Spleen (tissue), 11 donors: ENCODE measurements around the gene CALN1. TPM values are rescaled to one million over a fixed set of nuclear protein-coding genes. Genes with fewer than 3 reads are reported as not detected.
"Not testable (repeated sequence)": the region's sequence is repeated elsewhere in the genome, so short reads cannot be mapped to it uniquely, and the experiment has no call there.

Source experiments
- DNase-seq: peaks from one replicate; pipeline ENCODE4 v3.0.0-alpha.2; 2020
- H3K27ac ChIP-seq, 8 donors: fragments of 200-600 bp; sonication (generic) in 7 of 8; 1 replicate in 4 of 8; 2 replicates in 4 of 8; pipeline versions ENCODE4 v1.5.0 to v1.8.0; 2016 to 2021; ENCODE audit warnings: inconsistent platforms in 4 of 8, mild to moderate bottlenecking in 4 of 8, moderate library complexity in 1 of 8
- H3K27me3 ChIP-seq, 7 donors: fragments of 200-600 bp; sonication (generic) in 6 of 7; replicated peaks in 1 of 7; 1 replicate in 4 of 7; 2 replicates in 3 of 7; pipeline versions ENCODE4 v1.5.0 to v1.8.0; 2016 to 2021; ENCODE audit warnings: inconsistent platforms in 3 of 7, mild to moderate bottlenecking in 1 of 7
- H3K36me3 ChIP-seq, 6 donors: fragments of 200-600 bp; sonication (generic) in 5 of 6; 1 replicate in 4 of 6; 2 replicates in 2 of 6; pipeline versions ENCODE4 v1.5.0 to v1.8.0; 2016 to 2021; ENCODE audit warnings: inconsistent platforms in 2 of 6
- H3K4me1 ChIP-seq, 6 donors: fragments of 200-600 bp; sonication (generic) in 5 of 6; 1 replicate in 3 of 6; 2 replicates in 3 of 6; pipeline versions ENCODE4 v1.5.0 to v1.8.0; 2016 to 2021; ENCODE audit warnings: inconsistent platforms in 3 of 6
- H3K4me3 ChIP-seq, 8 donors: fragments of 200-600 bp; sonication (generic) in 7 of 8; 1 replicate in 4 of 8; 2 replicates in 4 of 8; pipeline versions ENCODE4 v1.5.0 to v1.8.0; 2016 to 2021; ENCODE audit warnings: inconsistent platforms in 4 of 8, mild to moderate bottlenecking in 4 of 8, moderate library complexity in 2 of 8
- H3K9me3 ChIP-seq, 8 donors: fragments of 200-600 bp; sonication (generic) in 7 of 8; 1 replicate in 4 of 8; 2 replicates in 4 of 8; pipeline versions ENCODE4 v1.5.0 to v1.8.0; 2016 to 2021; ENCODE audit warnings: inconsistent platforms in 4 of 8
- CTCF ChIP-seq, 11 experiments: fragments of 200-600 bp in 7 of 11; fragments of 450-650 bp in 4 of 11; sonication (generic) in 4 of 11; IDR thresholded peaks in 8 of 11; conservative IDR thresholded peaks in 3 of 11; 1 replicate in 7 of 11; 2 replicates in 4 of 11; pipeline versions ENCODE4 v1.4.0 to v1.8.0; 2016 to 2021; ENCODE audit warnings: antibody characterized with exemption in 11 of 11, inconsistent platforms in 4 of 11, mild to moderate bottlenecking in 1 of 11
- POLR2A ChIP-seq, 3 donors: fragments of 450-650 bp; IDR thresholded peaks; one replicate each; pipeline ENCODE4 v1.5.1; 2017; ENCODE audit warnings: antibody characterized with exemption in 3 of 3, mild to moderate bottlenecking in 1 of 3
- POLR2AphosphoS5 ChIP-seq, 3 donors: sonication (generic); formaldehyde crosslinking; IDR thresholded peaks; one replicate each; pipeline ENCODE4 v1.5.1; 2017; ENCODE audit warnings: antibody characterized with exemption in 3 of 3
- WGBS, 5 donors: extraction: QIAGEN DNeasy Blood & Tissue Kit in 3 of 5; methylation state at CpG; one replicate each; pipeline versions ENCODE4 v1.1.5 to v1.1.7; 2013 to 2018; 5-methylcytosine and 5-hydroxymethylcytosine counted together
- intact Hi-C: fragments of 100-400 bp; cut with DNase I; formaldehyde crosslinking; loops from one replicate; pipeline ENCODE4 v1.15.0; 2023; ENCODE audit warnings: low total_unique reads
- polyA plus RNA-seq, 3 donors: library from polyadenylated mRNA; stranded (reverse); fragments of 200-250 nt; gene quantifications; one replicate each; pipeline ENCODE4 v1.2.1, GENCODE V29; 2013
- total RNA-seq, 7 donors: library from RNA; depleted of rRNA in 3 of 7; stranded (reverse); fragments of >200 nt in 3 of 7; fragmentation: NEBNext Ultra II Directional in 4 of 7; extraction: Animal tissue kit (Norgen Biotek cat#: 25700) in 4 of 7; gene quantifications; one replicate each; pipeline versions ENCODE4 v1.1.0 to v1.2.1, GENCODE V29; 2016 to 2021
- donor health status: healthy with polysubstance abuse.
- donor health status: DM: no; HTN: no; CAD: no; lungs with moderate emphysema.
- donor health status: DM: no; HTN: no; CAD: no.
- donor health status: Bipolar disorder and iron deficiency.
- donor health status: healthy.
- donor health status: DM: no; HTN: no; CAD: no.
- donor health status: DM: yes; HTN: yes; CAD: no.

Gene CALN1
- total and polyA plus RNA-seq, 10 donors: under 0.01 to 0.19 (median 0.03) TPM; not detected in 7

DNA sequence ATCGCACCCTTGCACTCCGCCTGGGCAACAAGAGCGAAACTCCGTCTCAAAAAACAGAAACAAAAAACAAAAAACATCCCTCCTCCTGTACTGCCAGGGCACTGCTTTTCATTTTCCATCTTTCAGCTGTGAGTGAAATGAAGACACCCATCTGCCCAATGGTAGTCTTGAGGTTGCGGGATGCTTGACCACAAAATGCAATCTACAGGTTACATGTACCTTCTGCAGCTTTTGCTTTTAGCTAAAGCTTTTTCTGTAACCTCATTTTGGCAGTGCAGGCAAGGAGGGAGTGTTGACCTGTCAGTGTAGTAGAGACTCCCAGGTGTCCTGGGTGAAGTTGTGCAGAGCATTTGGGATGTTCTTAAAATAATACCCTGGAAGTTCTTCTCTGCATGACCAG lies 476.5 kb downstream of the CALN1 start:
- H3K36me3 ChIP-seq: no peaks in the 10 kb centered on the region
- H3K27me3 ChIP-seq: no peaks in the 10 kb centered on the region
- TF ChIP-seq POLR2A (IDR thresholded peaks at IDR 0.05) (no peak), POLR2AphosphoS5 (IDR thresholded peaks at IDR 0.05) (no peak), CTCF (IDR thresholded peaks at IDR 0.05 in 8 of 11, conservative IDR thresholded peaks at IDR 0.05 in 3 of 11) (no peak)
- H3K4me1 ChIP-seq: no peaks in the 10 kb centered on the region
- no peak overlapping the region for H3K27ac ChIP-seq
- WGBS, 5 donors: 85 to 97% (median 95%) methylated on average over 5 of the region's 5 CpGs
- no peak for DNase-seq
- intact Hi-C loops: no loop called here
- no peak overlapping the region for H3K4me3 ChIP-seq
- H3K9me3 ChIP-seq: peaks cover 0 to 43% (median 14%) of the 10 kb centered on the region in 8 donors

GRCh38 chr7:71933426-71933825 lies 478.7 kb downstream of the CALN1 start:
- TF ChIP-seq CTCF (IDR thresholded peaks at IDR 0.05 in 8 of 11, conservative IDR thresholded peaks at IDR 0.05 in 3 of 11) (no peak), POLR2AphosphoS5 (IDR thresholded peaks at IDR 0.05) (no peak), POLR2A (IDR thresholded peaks at IDR 0.05) (no peak)
- DNase-seq: no peak
- intact Hi-C loops: no loop called here
- Histone ChIP-seq H3K4me1 (no peaks in the 10 kb centered on the region), H3K27ac (no peak overlapping the region), H3K4me3 (no peak overlapping the region), H3K9me3 (peaks cover 0 to 53% (median 22%) of the 10 kb centered on the region in 8 donors), H3K36me3 (no peaks in the 10 kb centered on the region), H3K27me3 (no peaks in the 10 kb centered on the region)
- WGBS, 5 donors: 88 to 97% (median 92%) methylated on average over 7 of the region's 7 CpGs

DNA sequence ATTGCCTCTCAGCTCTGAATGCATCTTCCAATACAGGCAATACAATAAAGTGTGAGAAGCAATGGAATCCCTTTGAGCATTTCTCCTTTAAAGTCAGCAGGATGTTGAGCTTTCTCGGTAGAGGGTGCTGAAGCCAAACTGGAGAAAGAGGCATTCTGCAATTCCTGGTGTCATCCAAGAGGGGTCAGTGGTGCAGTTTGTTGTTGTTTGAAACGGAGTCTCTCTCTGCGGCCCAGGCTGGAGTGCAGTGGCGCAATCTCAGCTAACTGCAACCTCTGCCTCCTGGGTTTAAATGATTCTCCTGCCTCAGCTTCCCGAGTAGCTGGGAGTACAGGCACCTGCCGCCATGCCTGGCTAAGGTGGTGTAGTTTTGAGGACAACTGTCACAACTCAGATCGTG lies 486.5 kb downstream of the CALN1 start:
- intact Hi-C loops: no loop called here
- WGBS, 5 donors: 66 to 80% (median 76%) methylated on average over 7 of the region's 7 CpGs

DNA sequence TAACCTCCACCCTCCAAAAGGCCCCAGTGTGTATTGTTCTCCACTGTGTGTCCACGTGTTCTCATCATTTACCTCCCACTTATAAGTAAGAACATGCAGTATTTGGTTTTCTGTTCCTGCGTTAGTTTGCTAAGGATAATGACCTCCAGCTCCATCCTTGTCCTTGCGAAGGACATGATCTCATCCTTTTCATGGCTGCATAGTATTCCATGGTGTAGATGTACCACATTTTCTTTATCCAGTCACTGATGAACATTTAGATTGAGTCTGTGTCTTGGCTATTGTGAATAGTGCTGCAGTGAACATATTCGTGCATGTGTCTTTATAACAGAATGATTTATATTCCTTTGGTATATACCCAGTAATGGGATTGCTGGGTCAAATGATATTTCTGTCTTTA lies 497.9 kb downstream of the CALN1 start:
- WGBS, 5 donors: 78 to 94% (median 92%) methylated on average over 4 of the region's 4 CpGs
- intact Hi-C loops, DNase-seq, H3K4me1 ChIP-seq, H3K27ac ChIP-seq, H3K27me3 ChIP-seq, H3K4me3 ChIP-seq, H3K36me3 ChIP-seq: not testable (repeated sequence)
- peaks cover 0 to 31% (median 18%) of the 10 kb centered on the region in 8 donors for H3K9me3 ChIP-seq

More for the DNA sequence above, 486.5 kb downstream of the CALN1 start:
- peaks cover 0 to 71% (median 40%) of the 10 kb centered on the region in 8 donors for H3K9me3 ChIP-seq
- H3K4me3 ChIP-seq: no peak overlapping the region
- TF ChIP-seq POLR2AphosphoS5 (IDR thresholded peaks at IDR 0.05): no peak
- no peak for TF ChIP-seq POLR2A (IDR thresholded peaks at IDR 0.05)
- no peak for TF ChIP-seq CTCF (IDR thresholded peaks at IDR 0.05 in 8 of 11, conservative IDR thresholded peaks at IDR 0.05 in 3 of 11)
- H3K27me3 ChIP-seq: no peaks in the 10 kb centered on the region
- no peak for DNase-seq
- no peaks in the 10 kb centered on the region for H3K4me1 ChIP-seq
- no peak overlapping the region for H3K27ac ChIP-seq
- H3K36me3 ChIP-seq: no peaks in the 10 kb centered on the region

GRCh38 chr7:71912476-71912875 lies 499.7 kb downstream of the CALN1 start:
- Histone ChIP-seq H3K4me3 (no peak overlapping the region), H3K36me3 (no peaks in the 10 kb centered on the region), H3K27ac (no peak overlapping the region), H3K27me3 (no peaks in the 10 kb centered on the region), H3K4me1 (no peaks in the 10 kb centered on the region), H3K9me3 (peaks cover 0 to 35% (median 18%) of the 10 kb centered on the region in 8 donors)
- WGBS, 5 donors: 63 to 83% (median 73%) methylated on average over 4 of the region's 4 CpGs
- no peak for TF ChIP-seq CTCF (IDR thresholded peaks at IDR 0.05 in 8 of 11, conservative IDR thresholded peaks at IDR 0.05 in 3 of 11)
- no peak for TF ChIP-seq POLR2AphosphoS5 (IDR thresholded peaks at IDR 0.05)
- TF ChIP-seq POLR2A (IDR thresholded peaks at IDR 0.05): no peak
- no peak for DNase-seq
- intact Hi-C loops: no loop called here
